ENCODE data around the gene HOXC5.

HOXC5 gene

DNA sequence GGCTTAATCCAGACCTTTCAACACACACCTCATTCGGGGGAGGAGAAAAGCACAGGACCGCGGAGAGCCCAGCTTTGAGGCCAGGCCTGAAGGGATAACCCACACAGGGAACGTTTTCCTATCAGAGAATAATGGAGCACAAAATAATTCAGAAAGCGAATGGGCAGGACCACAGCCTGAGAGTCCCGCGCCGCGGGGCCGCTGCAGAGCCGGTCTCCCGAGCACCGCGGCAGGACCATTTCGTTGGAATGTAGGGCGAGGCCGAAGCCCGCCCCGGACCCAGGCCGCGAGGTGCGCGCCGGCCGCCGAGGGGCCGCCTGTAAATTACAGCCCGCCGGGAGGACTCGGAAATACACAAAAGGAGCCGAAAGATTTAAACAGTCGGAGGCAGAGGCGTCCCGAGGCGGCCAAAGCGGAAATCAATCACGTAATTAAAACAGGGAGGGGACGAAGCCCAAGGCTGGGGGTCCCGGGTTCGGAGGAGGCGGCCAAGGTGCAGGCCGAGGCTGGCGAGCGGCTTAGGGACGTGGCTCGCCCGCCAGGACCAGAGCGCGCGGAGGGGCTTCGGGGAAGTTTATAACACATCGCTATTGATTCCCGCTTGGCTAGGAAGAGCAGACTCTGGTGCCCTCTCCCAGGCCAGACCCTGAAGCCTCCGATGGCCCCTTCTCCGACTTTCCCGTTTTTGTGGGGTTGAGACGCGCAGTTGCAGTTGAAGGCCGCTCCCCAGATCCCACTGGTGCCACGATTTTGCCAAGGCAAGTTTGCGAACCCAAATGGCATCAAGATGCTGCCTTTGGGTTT is 14.5 kb downstream of the HOXC5 start:
- DNase-seq (ENCODE audit: low spot score) = no peak

DNA sequence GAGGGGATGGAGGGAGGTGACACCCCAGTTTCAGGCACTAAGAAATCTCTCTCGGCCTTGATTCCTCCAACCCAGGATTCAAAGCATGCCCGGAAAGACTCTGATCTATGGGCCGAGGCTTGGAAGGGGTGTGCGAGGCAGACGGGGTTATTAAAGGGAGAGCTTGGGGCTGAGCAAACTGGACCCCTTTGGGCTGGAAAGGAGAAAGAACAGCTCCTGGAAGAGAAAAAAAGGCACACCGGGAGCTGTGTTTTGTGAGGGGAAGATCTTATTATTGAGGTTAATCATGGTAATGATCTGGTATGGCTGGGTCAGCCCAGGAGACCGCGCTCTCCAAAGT is 15.1 kb downstream of the HOXC5 start:
- no peak for DNase-seq (ENCODE audit: low spot score)

DNA sequence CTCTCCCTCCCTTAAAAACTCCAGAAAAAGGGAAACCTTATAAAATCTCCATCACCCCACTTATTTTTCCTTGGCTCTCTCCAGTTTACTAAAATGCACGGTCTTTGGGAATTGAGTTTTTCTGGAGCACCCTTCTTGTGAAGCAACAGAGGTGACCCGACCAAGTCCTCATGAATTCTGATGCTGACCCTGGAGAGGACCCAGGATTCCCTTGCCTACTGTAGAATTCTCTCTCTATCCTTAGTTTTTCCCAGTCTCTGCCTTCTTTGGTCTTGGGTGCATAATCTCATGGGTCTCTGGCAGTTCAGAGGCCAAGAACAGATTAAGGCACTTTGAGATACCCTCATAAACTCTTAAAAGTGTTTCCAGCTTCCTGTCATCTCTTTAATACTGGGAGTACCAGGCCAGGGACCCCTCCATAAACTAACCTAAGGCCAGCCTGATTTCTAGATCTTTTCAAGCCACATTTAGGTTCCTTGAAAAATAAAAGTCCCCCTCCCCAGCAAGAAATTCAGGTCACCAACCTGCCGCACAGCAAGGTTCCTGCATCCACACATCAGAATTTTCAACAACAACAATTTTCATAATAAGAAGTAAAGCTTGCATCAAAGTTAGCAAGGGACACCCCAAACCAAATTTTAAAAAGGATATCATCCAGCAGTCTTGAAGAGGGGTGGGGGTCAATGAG is 15.7 kb downstream of the HOXC5 start:
- DNase-seq (ENCODE audit: low spot score) = no peak

DNA sequence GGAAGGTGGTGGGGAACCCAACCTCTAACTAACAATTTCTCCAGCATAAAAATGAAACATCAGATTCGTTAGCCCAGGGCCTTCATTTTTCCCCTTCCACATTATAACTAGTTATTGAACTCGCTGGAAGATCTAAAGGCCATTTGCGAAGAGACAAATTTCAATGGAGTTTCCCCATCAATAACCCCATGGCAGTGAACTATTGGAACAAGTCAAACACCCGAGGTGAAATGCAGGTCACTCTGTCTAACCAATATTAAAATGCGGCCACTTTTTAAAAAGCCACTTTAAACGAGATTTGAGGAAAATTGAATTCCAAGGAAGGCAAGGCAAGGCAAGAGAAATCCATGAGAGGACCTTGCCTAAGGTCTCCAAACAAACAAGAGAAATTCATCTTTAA is 16.3 kb downstream of the HOXC5 start:
- DNase-seq (ENCODE audit: low spot score) = no peak

DNA sequence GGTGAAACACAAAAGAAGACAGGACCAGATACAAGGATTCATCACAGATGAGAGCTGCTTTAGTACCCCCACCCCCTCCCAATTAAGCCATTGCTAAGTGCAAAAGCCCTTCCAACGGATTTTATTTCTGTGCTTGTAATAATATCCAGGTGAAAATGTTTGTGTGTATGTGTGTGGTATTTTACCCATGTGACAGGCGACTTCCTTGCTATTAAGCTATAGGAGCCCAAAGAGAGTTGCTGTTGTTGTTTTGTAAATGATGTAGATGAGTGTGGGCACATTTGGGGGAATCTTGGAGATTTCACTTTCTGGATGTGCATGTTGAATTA is 17.6 kb downstream of the HOXC5 start:
- no peak for DNase-seq (ENCODE audit: low spot score)

DNA sequence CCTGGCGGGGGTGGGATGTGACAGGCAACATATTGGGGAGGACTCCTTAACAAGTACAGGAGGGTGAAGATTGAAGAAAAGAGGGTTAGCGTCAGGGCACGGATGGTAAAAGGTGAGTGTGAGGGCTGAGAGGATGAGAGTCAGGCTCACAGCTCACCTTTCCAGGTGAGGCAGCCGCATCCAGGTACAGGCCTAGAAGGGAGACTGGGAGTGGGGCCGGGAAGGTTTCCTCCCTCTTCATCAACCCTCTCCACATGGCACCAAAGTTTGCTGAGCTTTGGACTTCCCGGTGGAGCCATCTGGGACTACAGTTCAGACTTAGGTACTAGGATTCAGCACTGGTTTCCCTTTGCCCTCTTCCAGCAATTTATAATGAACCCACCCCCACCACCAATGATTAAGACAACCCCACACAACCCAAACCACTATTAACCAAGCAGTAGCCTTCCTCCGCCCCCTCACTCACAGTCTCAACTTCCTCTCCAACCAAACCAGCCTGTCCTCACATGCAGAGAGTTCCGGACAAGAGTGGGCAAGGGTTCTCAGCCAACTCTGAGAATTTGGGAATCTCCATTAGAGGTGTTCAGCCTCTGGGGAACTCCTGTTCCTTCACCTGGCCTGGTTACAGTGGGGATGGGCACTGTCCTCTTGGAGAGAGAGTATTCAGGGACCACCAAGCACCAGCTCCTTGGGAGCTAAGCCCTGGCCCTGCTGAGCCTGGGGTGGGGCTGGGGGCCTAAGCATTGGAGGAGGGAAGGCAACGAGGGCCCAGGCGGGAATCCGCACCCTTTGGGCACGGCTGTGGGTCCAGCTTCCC is 18.4 kb downstream of the HOXC5 start:
- DNase-seq (ENCODE audit: low spot score) = no peak

DNA sequence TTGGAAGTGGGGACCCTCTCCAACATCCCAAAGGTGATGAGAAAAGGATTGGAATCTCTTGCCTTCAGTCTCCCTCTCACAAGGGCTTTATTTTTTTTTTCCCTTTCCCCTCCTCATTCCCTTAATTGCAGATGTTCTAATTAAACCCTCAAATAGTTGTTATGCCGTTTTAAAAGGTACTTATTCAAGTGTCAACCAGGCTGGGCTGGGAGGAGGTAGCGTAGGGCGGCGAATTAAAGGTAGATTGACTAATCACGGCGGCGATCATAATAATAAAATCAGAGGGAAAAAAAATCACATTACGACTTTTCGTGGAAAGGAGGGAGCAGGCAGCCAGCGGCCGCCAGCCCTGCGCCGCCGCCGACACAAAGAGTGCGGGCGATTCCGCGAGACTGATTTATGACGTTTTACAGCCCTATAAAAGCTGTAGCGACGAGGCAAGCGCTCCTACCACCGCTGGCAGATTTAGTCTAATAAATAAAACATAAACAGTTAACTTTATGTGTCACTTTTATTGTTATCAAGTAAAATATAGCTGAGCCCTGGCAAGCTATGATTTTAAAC is 19.1 kb downstream of the HOXC5 start:
- no peak for DNase-seq (ENCODE audit: low spot score)

DNA sequence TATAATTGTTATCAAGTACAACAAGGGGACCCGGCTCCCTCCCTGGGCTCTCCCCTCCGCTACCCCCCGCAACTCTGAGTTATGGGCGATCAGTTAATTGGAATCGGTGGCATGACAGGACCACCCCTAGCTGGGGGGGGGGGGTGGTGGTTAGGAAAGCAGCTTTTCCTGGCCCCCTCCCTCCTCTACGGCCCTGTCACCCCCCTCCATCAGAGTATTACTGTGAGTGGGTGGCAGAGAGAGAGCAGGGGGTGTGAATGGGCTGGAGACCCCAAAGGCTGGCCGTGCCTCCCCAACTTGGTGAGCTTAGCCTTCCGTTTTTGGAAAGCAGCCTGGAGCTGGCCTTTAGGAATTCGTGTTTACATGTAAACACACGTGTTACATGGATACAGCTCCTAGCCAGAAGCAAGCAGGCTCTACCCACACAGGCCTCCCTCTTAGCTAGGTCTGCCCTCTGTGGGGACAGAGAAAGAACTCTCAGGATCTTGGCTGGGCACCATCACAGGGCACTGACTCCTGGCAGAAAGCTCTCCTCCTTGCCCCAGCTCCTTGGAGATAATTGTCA is 19.7 kb downstream of the HOXC5 start:
- no peak for DNase-seq (ENCODE audit: low spot score)

DNA sequence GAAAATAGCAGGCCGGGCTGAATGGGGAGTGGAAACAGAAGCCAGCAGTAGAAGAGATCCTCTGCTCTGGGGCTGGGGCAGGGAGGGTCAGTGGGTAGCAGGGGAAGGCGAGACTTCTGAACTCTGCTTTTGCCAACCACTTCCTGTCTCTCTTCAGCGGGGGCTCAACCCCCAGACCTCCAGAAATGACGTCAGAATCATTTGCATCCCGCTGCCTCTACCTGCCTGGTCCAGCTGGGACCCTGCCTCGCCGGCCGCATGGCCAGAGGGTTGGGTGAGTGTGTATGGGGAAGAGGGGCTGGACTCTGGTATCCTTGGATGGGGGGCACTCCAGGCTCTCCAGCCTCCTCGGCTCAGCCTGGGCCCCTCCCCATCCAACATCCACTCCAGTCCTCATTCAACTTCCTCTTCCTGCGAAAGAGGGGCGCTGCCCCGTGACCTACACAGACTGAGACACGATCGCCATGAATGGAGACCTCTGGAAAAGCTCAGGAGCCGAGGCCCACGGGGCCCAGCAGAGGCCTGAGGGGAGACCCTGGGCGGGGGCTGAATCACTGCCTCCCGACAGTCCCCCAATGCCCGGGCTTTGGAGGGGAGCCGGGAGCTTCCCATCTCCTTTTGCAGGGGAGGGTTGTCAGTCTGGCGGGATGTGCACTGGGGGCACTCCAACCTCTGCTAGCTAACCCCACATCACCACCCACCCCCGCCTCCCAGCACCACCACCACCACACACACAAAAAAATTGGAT is 20.3 kb downstream of the HOXC5 start:
- no peak for DNase-seq (ENCODE audit: low spot score)

DNA sequence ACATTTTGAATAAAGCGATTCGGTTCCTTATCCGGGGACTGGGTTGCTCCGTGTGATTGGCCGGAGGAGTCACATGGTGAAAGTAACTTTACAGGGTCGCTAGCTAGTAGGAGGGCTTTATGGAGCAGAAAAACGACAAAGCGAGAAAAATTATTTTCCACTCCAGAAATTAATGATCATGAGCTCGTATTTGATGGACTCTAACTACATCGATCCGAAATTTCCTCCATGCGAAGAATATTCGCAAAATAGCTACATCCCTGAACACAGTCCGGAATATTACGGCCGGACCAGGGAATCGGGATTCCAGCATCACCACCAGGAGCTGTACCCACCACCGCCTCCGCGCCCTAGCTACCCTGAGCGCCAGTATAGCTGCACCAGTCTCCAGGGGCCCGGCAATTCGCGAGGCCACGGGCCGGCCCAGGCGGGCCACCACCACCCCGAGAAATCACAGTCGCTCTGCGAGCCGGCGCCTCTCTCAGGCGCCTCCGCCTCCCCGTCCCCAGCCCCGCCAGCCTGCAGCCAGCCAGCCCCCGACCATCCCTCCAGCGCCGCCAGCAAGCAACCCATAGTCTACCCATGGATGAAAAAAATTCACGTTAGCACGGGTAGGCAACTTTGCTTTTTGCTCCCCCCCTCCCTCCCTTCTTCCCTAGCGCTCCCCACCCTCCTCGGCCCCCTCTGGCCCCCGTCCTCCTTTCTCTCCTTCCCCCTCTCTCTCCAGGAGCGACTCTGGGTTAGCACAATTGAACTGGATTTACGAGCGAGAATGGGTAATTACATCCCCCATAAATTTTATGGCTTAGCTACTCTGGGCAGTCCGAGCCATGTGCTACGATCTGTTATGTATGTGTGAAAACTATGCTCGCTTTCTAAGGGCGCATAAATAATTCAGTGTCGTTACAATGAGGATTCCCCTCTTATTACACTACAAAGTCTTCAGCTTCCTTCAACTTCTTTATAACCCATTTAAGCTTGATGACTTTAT is 21.2 kb downstream of the HOXC5 start, which contains the start of gene HOXC4:
TSS of gene HOXC4 (plus strand) at position 85 of the 991 bp plus-strand sequence. CDS start at position 173, 88 bp downstream.
- DNase-seq (ENCODE audit: low spot score) = no peak

DNA sequence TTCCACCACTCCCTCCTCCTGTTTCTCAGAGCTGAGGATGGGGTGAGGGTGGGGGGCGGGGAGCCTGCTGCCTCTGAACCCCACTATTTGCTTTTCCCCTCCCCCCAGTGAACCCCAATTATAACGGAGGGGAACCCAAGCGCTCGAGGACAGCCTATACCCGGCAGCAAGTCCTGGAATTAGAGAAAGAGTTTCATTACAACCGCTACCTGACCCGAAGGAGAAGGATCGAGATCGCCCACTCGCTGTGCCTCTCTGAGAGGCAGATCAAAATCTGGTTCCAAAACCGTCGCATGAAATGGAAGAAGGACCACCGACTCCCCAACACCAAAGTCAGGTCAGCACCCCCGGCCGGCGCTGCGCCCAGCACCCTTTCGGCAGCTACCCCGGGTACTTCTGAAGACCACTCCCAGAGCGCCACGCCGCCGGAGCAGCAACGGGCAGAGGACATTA is 21.9 kb downstream of the HOXC5 start:
- DNase-seq (ENCODE audit: low spot score) = no peak

DNA sequence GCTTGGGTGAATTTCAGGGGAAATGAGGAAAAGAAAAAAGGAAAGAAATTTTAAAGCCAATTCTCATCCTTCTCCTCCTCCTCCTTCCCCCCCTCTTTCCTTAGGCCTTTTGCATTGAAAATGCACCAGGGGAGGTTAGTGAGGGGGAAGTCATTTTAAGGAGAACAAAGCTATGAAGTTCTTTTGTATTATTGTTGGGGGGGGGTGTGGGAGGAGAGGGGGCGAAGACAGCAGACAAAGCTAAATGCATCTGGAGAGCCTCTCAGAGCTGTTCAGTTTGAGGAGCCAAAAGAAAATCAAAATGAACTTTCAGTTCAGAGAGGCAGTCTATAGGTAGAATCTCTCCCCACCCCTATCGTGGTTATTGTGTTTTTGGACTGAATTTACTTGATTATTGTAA is 22.7 kb downstream of the HOXC5 start:
- DNase-seq (ENCODE audit: low spot score) = no peak

DNA sequence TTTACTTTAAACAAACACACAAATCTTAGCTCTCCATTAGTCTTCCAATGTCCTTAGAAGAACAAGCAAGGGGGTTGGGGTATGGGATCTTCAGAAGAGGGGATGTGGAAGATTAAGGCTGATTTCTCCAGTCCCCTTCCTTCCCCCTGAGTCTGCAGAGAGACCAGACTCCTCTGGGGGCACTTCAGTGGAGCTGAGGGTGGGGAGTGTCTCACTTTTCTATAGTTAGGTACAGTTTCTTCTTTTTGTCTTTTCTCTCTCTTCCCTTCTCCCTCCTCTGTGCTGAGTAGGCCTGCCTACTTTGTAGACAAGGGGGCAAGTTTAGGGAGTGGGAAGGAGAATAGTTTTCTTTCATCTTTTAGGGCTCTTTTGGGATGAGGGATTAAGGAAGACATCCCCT is 23.3 kb downstream of the HOXC5 start:
- DNase-seq (ENCODE audit: low spot score) = no peak

DNA sequence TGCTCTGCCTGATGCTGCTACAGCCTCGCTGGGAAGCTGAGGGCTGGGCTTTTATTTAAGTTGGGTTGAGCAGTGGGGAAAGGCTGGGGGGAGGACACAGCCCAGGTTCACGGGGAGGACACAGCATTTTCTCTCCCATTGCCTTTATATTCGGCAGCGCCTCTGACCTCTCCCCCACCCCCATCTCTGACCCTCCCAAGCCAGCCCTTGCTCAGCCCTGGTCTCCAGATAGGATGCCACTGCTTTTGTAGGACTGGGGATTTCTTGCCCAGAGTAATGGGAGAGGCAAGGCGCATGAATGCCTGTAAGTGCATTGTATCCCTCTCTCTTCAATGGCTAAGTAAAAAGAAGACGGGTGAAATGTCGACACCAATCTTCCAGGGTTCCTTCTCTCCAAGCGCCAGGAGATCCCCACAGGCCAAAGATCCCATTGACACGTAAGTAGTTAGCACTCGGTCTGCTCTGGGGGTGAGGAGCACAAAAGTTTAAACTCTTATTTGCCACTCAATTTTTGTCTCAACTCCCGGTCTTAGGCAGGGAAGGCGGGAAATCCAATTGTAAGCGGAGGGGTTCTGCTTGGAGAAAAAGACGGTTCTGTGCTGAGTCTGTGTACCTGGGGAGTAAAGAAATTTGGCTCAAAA is 25.4 kb downstream of the HOXC5 start:
- DNase-seq (ENCODE audit: low spot score) = no peak

DNA sequence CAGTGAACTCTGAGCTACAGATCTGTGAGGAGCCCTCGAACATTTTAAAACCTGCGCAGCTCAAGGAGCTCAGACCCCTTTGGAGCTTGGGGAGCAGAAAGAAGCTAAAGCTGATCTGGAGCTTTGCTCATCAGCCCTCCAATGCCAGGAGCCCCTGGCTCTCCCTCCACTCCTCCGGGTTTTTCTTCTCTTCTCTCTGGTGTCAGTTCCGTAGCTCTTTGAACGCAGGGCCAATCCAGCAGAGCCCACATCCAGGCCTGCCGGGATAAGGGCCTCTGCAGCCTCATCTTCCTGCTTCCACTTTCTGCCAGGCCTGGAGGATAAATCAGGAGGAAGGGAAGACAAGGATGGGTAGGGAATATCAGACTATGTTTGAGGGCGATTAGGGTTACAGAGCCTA is 26.8 kb downstream of the HOXC5 start:
- DNase-seq (ENCODE audit: low spot score) = no peak

DNA sequence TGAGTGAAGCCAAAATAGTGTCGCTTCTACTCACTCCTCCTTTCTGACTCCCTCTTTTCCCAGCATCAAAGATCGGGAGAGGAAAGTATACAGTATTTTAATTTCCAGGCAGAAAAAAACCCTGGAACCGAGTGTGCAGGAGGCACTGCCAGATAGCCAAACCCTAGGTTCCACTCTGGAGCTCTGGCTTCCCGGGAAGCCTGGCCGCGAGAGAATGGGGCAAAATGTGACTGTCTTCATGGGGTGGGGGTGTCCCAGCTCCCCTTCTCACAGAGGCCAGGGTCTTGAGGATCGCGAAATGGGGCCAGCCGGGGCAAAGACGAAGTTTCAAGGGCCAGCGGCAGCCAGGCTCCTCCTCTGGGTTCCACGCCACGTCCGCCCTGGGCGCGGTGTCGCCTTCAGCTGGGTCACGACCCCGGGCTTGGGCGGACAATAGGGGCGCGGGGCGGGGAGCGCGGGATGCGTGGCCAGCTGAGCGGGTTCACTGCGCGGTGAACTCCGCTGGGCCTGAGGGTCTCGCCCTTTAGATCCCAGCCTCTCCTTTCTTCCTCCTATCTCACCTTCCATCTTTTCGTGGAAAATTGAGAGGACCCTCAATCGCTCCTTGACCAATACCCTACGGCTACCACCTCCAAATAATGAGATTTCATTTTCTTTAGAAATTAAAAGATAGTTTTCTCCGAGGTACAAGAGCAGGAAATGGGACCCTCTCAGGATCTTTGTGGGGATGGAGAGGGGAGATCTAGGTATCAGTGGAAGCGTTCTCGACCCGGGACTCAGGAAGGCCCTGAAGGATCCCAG is 27.5 kb downstream of the HOXC5 start:
- no peak for DNase-seq (ENCODE audit: low spot score)

DNA sequence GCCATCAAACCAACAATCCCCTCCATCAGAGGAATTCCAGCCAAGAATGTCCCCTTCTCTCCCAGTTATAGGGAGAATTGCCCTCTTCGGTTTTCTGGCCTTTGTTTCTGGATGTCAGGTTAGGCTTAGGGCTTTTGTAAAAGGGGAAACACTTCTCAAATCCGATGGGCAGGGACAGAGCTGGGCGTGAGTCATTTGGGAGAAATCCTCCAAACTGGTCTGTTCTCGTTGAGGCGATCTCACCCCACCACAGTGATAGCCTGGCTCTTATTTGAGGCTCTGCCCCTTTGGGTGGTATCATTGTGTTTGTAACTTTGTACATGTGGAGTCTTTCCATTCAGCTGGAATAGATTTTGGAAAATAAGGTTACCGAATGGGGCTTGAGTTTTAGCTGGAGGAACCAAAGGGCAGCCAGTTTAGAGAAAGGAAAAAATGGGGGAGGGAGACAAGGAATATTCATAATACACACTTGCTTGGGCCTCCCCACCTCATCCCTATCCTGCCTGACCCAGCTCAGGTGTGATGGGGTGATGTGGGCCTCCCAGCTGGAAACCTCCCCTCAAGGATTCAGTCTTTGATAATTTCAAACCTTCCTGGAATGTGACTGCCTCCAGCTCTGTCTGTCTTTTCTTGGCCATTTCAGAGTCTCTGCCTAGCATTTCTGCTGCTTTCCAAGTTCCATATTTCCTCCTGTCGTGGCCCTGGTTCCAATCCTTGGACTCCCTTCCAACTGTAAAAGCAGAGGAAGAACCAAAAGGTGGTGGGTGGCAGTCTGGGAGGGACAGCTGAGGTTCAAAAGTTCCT is 28.3 kb downstream of the HOXC5 start:
- no peak for DNase-seq (ENCODE audit: low spot score)

DNA sequence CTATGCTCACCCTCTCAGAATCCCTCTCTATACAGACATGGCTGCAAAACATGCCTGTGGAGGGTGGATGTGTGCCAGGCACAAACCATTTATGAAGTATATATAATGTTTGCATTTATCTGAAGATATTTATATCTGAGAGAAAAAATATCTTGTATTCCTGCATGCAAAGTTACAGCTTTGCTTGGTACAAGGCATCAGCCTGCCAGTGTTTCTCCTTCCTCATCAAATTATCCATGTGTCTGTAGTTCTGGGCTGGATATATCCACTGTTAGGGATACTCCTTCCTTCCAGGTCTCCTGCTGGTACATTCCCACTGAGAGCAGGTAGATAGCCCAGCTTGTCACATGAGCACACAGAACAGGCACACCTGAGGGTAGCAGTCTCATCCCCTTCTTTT is 32.8 kb downstream of the HOXC5 start:
- DNase-seq (ENCODE audit: low spot score) = no peak
